IMR-90 (cell line): ENCODE results near the gene SEMA4D.

Experiments used
- CTCF ChIP-seq: conservative IDR thresholded peaks from 2 replicates; pipeline ENCODE4 v1.5.1; 2012; ENCODE audit warnings: mild to moderate bottlenecking, low read depth, low read length, improper control_type of control experiment
- POLR2A ChIP-seq: IDR thresholded peaks from 2 replicates; pipeline ENCODE4 v1.6.1; 2012; ENCODE audit warnings: mild to moderate bottlenecking, low read depth, low read length
- USF2 ChIP-seq: fragments of 150-350 bp; IDR thresholded peaks from 2 replicates; pipeline ENCODE4 v1.6.1; 2017; ENCODE audit warnings: mild to moderate bottlenecking, antibody characterized with exemption, low read length, low read depth

GRCh38 chr9:89518466-89519365 is 20.8 kb upstream of the SEMA4D start:
- TF ChIP-seq POLR2A (no peak), USF2 (no peak), CTCF (no peak)
